ENCODE data around the gene RIMS3.

GRCh38 chr1:40694353-40694874 lies 28.9 kb upstream of the RIMS3 start:
- TF ChIP-seq POLR2A (IDR thresholded peaks at IDR 0.05) = no peak
- TF ChIP-seq, protein P1, sequence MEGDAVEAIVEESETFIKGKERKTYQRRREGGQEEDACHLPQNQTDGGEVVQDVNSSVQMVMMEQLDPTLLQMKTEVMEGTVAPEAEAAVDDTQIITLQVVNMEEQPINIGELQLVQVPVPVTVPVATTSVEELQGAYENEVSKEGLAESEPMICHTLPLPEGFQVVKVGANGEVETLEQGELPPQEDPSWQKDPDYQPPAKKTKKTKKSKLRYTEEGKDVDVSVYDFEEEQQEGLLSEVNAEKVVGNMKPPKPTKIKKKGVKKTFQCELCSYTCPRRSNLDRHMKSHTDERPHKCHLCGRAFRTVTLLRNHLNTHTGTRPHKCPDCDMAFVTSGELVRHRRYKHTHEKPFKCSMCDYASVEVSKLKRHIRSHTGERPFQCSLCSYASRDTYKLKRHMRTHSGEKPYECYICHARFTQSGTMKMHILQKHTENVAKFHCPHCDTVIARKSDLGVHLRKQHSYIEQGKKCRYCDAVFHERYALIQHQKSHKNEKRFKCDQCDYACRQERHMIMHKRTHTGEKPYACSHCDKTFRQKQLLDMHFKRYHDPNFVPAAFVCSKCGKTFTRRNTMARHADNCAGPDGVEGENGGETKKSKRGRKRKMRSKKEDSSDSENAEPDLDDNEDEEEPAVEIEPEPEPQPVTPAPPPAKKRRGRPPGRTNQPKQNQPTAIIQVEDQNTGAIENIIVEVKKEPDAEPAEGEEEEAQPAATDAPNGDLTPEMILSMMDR (IDR thresholded peaks at IDR 0.05) = no peak

Measured in sigmoid colon (tissue), 3 donors.